Gastroesophageal sphincter (tissue), 4 donors: ENCODE measurements around the gene SMAD3. TPM values are rescaled to one million over a fixed set of nuclear protein-coding genes. Genes with fewer than 3 reads are reported as not detected.

Source experiments
- ATAC-seq: fragments of 150-250 bp; one replicate; pipeline ENCODE4 v1.9.1; 2016; ENCODE audit warnings: mild to moderate bottlenecking, moderate library complexity
- H3K27ac ChIP-seq, 4 donors: fragments of 200-600 bp; sonication (generic) in 3 of 4; 1 replicate in 3 of 4; 2 replicates in 1 of 4; pipeline ENCODE4 v1.5.1; 2016 to 2019
- H3K27me3 ChIP-seq: fragments of 200-600 bp; sonication (generic); one replicate; pipeline ENCODE4 v1.5.1; 2019
- H3K36me3 ChIP-seq, 2 donors: fragments of 200-600 bp; sonication (generic); one replicate each; pipeline ENCODE4 v1.5.1; 2019; ENCODE audit warnings: control low read depth in 1 of 2
- H3K4me1 ChIP-seq, 3 donors: fragments of 200-600 bp; sonication (generic); 1 replicate in 2 of 3; 2 replicates in 1 of 3; pipeline ENCODE4 v1.5.1; 2016 to 2019; ENCODE audit warnings: control low read depth in 2 of 3
- H3K4me3 ChIP-seq, 2 donors: fragments of 200-600 bp; sonication (generic); one replicate each; pipeline ENCODE4 v1.5.1; 2019; ENCODE audit warnings: mild to moderate bottlenecking in 1 of 2, moderate library complexity in 1 of 2
- H3K9me3 ChIP-seq, 3 donors: fragments of 200-600 bp; sonication (generic); one replicate each; pipeline ENCODE4 v1.5.1; 2017 to 2019; ENCODE audit warnings: control low read depth in 2 of 3
- EP300 ChIP-seq: sonication (generic); formaldehyde crosslinking; IDR thresholded peaks from one replicate; pipeline ENCODE4 v1.6.1; 2017; ENCODE audit warnings: antibody characterized with exemption, mild to moderate bottlenecking
- POLR2A ChIP-seq, 2 donors: fragments of 450-650 bp; IDR thresholded peaks; one replicate each; pipeline ENCODE4 v1.6.1; 2017; ENCODE audit warnings: antibody characterized with exemption in 2 of 2, mild to moderate bottlenecking in 2 of 2, moderate library complexity in 1 of 2
- POLR2AphosphoS5 ChIP-seq: sonication (generic); formaldehyde crosslinking; IDR thresholded peaks from one replicate; pipeline ENCODE4 v1.6.1; 2017; ENCODE audit warnings: antibody characterized with exemption
- WGBS, 2 donors: methylation state at CpG; one replicate each; pipeline ENCODE4 v1.1.5; 2018; ENCODE audit warnings: low coverage in 1 of 2; 5-methylcytosine and 5-hydroxymethylcytosine counted together
- total RNA-seq, 4 donors: library from RNA; depleted of rRNA; stranded (reverse); fragments of >200 nt; gene quantifications; one replicate each; pipeline ENCODE4 v1.1.0, GENCODE V29; 2016
- TF ChIP-seq, protein P1 (sequence below), 4 experiments: fragments of 200-600 bp in 2 of 4; fragments of 450-650 bp in 2 of 4; sonication (generic) in 1 of 4; IDR thresholded peaks; one replicate each; pipeline ENCODE4 v1.5.1; 2017 to 2019; ENCODE audit warnings: antibody characterized with exemption in 4 of 4, mild to moderate bottlenecking in 2 of 4, moderate library complexity in 2 of 4

Gene SMAD3
- total RNA-seq, 4 donors from 2014 or later, result 19.8 to 30.6 (median 25.9) TPM

GRCh38 chr15:67030036-67030762 is 35.2 kb upstream of the SMAD3 start:
- Histone ChIP-seq H3K9me3 (no peaks in the 10 kb centered on the region), H3K27me3 (peaks cover 8% of the 10 kb centered on the region), H3K4me3 (no peak overlapping the region), H3K4me1 (peaks cover 11 to 40% (median 17%) of the 10 kb centered on the region in 3 donors), H3K36me3 (no peaks in the 10 kb centered on the region), H3K27ac (no peak overlapping the region)
- WGBS, 2 donors, result 89 to 100% methylated on average over 1 to 3 of the region's 5 CpGs
- TF ChIP-seq, protein P1, sequence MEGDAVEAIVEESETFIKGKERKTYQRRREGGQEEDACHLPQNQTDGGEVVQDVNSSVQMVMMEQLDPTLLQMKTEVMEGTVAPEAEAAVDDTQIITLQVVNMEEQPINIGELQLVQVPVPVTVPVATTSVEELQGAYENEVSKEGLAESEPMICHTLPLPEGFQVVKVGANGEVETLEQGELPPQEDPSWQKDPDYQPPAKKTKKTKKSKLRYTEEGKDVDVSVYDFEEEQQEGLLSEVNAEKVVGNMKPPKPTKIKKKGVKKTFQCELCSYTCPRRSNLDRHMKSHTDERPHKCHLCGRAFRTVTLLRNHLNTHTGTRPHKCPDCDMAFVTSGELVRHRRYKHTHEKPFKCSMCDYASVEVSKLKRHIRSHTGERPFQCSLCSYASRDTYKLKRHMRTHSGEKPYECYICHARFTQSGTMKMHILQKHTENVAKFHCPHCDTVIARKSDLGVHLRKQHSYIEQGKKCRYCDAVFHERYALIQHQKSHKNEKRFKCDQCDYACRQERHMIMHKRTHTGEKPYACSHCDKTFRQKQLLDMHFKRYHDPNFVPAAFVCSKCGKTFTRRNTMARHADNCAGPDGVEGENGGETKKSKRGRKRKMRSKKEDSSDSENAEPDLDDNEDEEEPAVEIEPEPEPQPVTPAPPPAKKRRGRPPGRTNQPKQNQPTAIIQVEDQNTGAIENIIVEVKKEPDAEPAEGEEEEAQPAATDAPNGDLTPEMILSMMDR (IDR thresholded peaks at IDR 0.05), result no peak
- TF ChIP-seq POLR2A (IDR thresholded peaks at IDR 0.05) (no peak), POLR2AphosphoS5 (no peak), EP300 (no peak)
- no peak for ATAC-seq

GRCh38 chr15:67031331-67031730 is 34.1 kb upstream of the SMAD3 start:
- no peaks in the 10 kb centered on the region for H3K36me3 ChIP-seq
- H3K27ac ChIP-seq, result no peak overlapping the region
- H3K4me1 ChIP-seq, result peaks cover 0 to 28% (median 7%) of the 10 kb centered on the region in 3 donors
- no peak overlapping the region for H3K4me3 ChIP-seq
- no peaks in the 10 kb centered on the region for H3K9me3 ChIP-seq
- no peak for ATAC-seq
- peaks cover 8% of the 10 kb centered on the region for H3K27me3 ChIP-seq
- no peak for TF ChIP-seq POLR2AphosphoS5
- TF ChIP-seq, protein P1 (IDR thresholded peaks at IDR 0.05), result no peak
- no peak for TF ChIP-seq POLR2A (IDR thresholded peaks at IDR 0.05)
- TF ChIP-seq EP300, result no peak

GRCh38 chr15:67032608-67033007 is 32.8 kb upstream of the SMAD3 start:
- H3K27me3 ChIP-seq, result peaks cover 8% of the 10 kb centered on the region
- H3K27ac ChIP-seq, result no peak overlapping the region
- no peaks in the 10 kb centered on the region for H3K9me3 ChIP-seq
- 95 to 100% methylated on average over 2 to 3 of the region's 3 CpGs for whole genome bisulfite sequencing, 2 donors
- ATAC-seq, result no peak
- H3K4me1 ChIP-seq, result peaks cover 0 to 20% (median 4%) of the 10 kb centered on the region in 3 donors
- TF ChIP-seq, protein P1 (IDR thresholded peaks at IDR 0.05), result no peak
- TF ChIP-seq POLR2A (IDR thresholded peaks at IDR 0.05) (no peak), POLR2AphosphoS5 (no peak), EP300 (no peak)
- H3K4me3 ChIP-seq, result no peak overlapping the region
- no peaks in the 10 kb centered on the region for H3K36me3 ChIP-seq

- H3K27ac ChIP-seq, result no peak overlapping the region
- ATAC-seq, result no peak
- no peaks in the 10 kb centered on the region for H3K36me3 ChIP-seq
- peaks cover 0 to 20% (median 4%) of the 10 kb centered on the region in 3 donors for H3K4me1 ChIP-seq
- TF ChIP-seq, protein P1 (IDR thresholded peaks at IDR 0.05), result no peak
- TF ChIP-seq POLR2A (IDR thresholded peaks at IDR 0.05), result no peak
- no peak for TF ChIP-seq POLR2AphosphoS5
- no peak for TF ChIP-seq EP300
- H3K9me3 ChIP-seq, result no peaks in the 10 kb centered on the region
- 66% methylated on average over 7 of the region's 12 CpGs; no CpG with 5 or more reads in 1 of the 2 donors for WGBS, 2 donors
- H3K27me3 ChIP-seq, result peaks cover 8% of the 10 kb centered on the region
- H3K4me3 ChIP-seq, result peak overlapping the region in 1 of 2 donors; percentile 44
Observed at GRCh38 chr15:67033012-67033411, 32.4 kb upstream of the SMAD3 start.

GRCh38 chr15:67033571-67034044 is 31.8 kb upstream of the SMAD3 start:
- Histone ChIP-seq H3K36me3 (no peaks in the 10 kb centered on the region), H3K4me1 (peaks cover 0 to 20% (median 4%) of the 10 kb centered on the region in 3 donors), H3K4me3 (peak overlapping the region in 1 of 2 donors; percentile 44), H3K27ac (no peak overlapping the region), H3K9me3 (no peaks in the 10 kb centered on the region), H3K27me3 (peaks cover 8% of the 10 kb centered on the region)
- TF ChIP-seq POLR2A (IDR thresholded peaks at IDR 0.05), result no peak
- TF ChIP-seq, protein P1 (IDR thresholded peaks at IDR 0.05), result peak in 1 of 4 experiments; percentile 39
- WGBS, 2 donors, result no CpG with 5 or more reads among the region's 50 CpGs
- peak; percentile 30 for ATAC-seq
